SK-N-MC (cell line): ENCODE data around the gene SLC4A4.

ENCODE experiments used
- EZH2 ChIP-seq: fragments of 200-600 bp; sonication (generic); IDR thresholded peaks from one replicate; pipeline ENCODE4 v1.6.1; 2017; ENCODE audit warnings: antibody characterized with exemption
- POLR2AphosphoS5 ChIP-seq: IDR thresholded peaks from 2 replicates; pipeline ENCODE4 v1.6.1; 2012; ENCODE audit warnings: mild to moderate bottlenecking, low read depth, low read length, borderline replicate concordance

DNA sequence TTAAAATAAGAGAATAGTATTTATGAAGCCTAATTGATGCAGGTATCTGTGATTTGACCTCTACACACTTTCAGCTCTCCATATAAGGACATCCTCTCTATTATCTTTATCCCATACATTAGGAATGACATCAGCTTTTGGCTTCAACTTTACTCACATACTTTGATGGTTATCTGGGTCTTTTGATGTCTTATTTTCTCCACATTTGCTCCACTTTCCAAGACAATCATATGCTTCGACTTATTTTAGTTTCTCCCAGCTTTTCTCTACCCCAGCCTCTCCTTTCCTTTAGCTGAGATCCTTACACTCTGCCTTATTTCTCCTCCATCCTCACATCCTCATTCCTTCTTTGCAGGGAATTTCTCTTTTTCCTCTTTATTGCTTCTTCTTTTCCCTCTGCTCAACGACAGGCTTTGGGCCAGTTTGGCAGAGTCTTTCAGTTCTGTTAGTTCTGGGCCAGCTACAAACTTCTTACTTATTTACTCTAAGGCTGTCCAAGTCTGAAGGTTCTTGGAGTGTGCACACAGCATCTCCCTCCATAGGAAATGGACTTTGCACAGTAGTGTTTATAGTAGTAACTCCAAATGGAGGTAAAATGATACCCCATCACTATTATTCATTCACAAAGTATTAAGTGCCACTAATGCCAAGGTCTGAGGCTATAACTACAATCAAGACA is 50.5 kb downstream of the SLC4A4 start:
- TF ChIP-seq POLR2AphosphoS5 (no peak), EZH2 (no peak)
